HepG2 (cell line): ENCODE measurements around the gene PCSK6. TPM values are rescaled to one million over a fixed set of nuclear protein-coding genes. Genes with fewer than 3 reads are reported as not detected.

Source experiments
- ATAC-seq: fragments of 200-7000 bp; cut with Tn5 transposase; 3 replicates; pipeline ENCODE4 v1.9.1; 2020; ENCODE audit warnings: mild to moderate bottlenecking, moderate library complexity
- BruUV-seq: library from RNA; stranded (reverse); fragments of 400-500 nt; replicated peaks from 2 replicates; lab custom pipeline; 2021; lab: Mats Ljungman, UMichigan
- CTCF ChIA-PET: fragments of 300-600 bp; formaldehyde crosslinking; extraction: SDS; loops from one replicate; lab custom pipeline; 2021; ENCODE audit warnings: low total read pairs, inconsistent platforms, low intra/inter-chr PET ratio; lab: Yijun Ruan, JAX
- POLR2A ChIA-PET: fragments of 350-600 bp; sonication (Branson Sonifier 250); formaldehyde crosslinking; loops from one replicate; lab custom pipeline; 2020; ENCODE audit warnings: antibody characterized with exemption, inconsistent platforms; lab: Yijun Ruan, JAX
- DNase-seq: peaks from one replicate; pipeline ENCODE4 v3.0.0-alpha.2; 2015; ENCODE audit warnings: low spot score
- FAIRE-seq: peaks from 3 replicates; lab custom pipeline; 2011; peaks lifted over from hg19 to GRCh38; lab: Jason Lieb, UNC
- H2AFZ ChIP-seq: one replicate; pipeline ENCODE4 v1.6.1; 2011; ENCODE audit warnings: low read length, inconsistent platforms
- H3K27ac ChIP-seq: fragments of 300-600 bp; 3 replicates; pipeline ENCODE4 v1.8.0; 2011; ENCODE audit warnings: mixed run types, mild to moderate bottlenecking, mixed read lengths, low read length, inconsistent platforms; ENCODE audit not compliant: insufficient read depth; ENCODE audit errors: extremely low read length
- H3K27me3 ChIP-seq, 2 experiments: fragments of 200-600 bp in 1 of 2; 2 replicates in 1 of 2; 3 replicates in 1 of 2; pipeline versions ENCODE4 v1.6.0 to v1.8.0; 2011; ENCODE audit warnings: low read length in 2 of 2, mild to moderate bottlenecking in 2 of 2, moderate library complexity in 2 of 2, inconsistent platforms in 1 of 2; ENCODE audit not compliant: insufficient read depth in 2 of 2, control insufficient read depth in 1 of 2
- H3K36me3 ChIP-seq, 2 experiments: fragments of 200-600 bp in 1 of 2; replicated peaks in 1 of 2; 2 replicates in 1 of 2; 3 replicates in 1 of 2; pipeline versions ENCODE4 v1.5.1 to v1.8.0; 2011; ENCODE audit warnings: low read length in 2 of 2, inconsistent platforms in 1 of 2; ENCODE audit not compliant: insufficient read depth in 2 of 2, control insufficient read depth in 1 of 2
- H3K4me1 ChIP-seq: 2 replicates; pipeline ENCODE4 v1.5.1; 2012; ENCODE audit warnings: low read length, inconsistent platforms; ENCODE audit not compliant: insufficient read depth
- H3K4me2 ChIP-seq: 2 replicates; pipeline ENCODE4 v1.6.0; 2011; ENCODE audit warnings: low read depth, low read length, inconsistent platforms
- H3K4me3 ChIP-seq, 3 experiments: fragments of 200-600 bp in 1 of 3; sonication (generic), shearing (Covaris generic) in 1 of 3; replicated peaks in 1 of 3; 2 replicates each; pipeline ENCODE4 v1.5.1; 2011 to 2016; ENCODE audit warnings: low read length in 3 of 3, inconsistent platforms in 2 of 3, low read depth in 2 of 3, mild to moderate bottlenecking in 2 of 3, control low read depth in 1 of 3, mixed read lengths in 1 of 3; ENCODE audit not compliant: insufficient read depth in 1 of 3
- H3K79me2 ChIP-seq: one replicate; pipeline ENCODE4 v1.6.1; 2011; ENCODE audit warnings: low read length, inconsistent platforms; ENCODE audit not compliant: insufficient read depth
- H3K9ac ChIP-seq: 2 replicates; pipeline ENCODE4 v1.6.0; 2011; ENCODE audit warnings: mild to moderate bottlenecking, low read depth, low read length, inconsistent platforms; ENCODE audit not compliant: insufficient read depth
- H3K9me3 ChIP-seq: 2 replicates; pipeline ENCODE4 v1.5.1; 2012; ENCODE audit warnings: mild to moderate bottlenecking, low read length
- H4K20me1 ChIP-seq: 2 replicates; pipeline ENCODE4 v1.6.0; 2011; ENCODE audit warnings: inconsistent platforms, mild to moderate bottlenecking, low read length, moderate library complexity; ENCODE audit not compliant: insufficient read depth
- CHD2 ChIP-seq: IDR thresholded peaks from 2 replicates; pipeline ENCODE4 v1.6.1; 2011; ENCODE audit warnings: low read depth, low read length, improper control_type of control experiment
- DNMT1 ChIP-seq: sonication (generic); formaldehyde crosslinking; IDR thresholded peaks from 2 replicates; pipeline ENCODE4 v1.5.1; 2020; ENCODE audit warnings: mild to moderate bottlenecking, missing genetic modification reagents
- DPF2 ChIP-seq: sonication (generic); formaldehyde crosslinking; IDR thresholded peaks from 2 replicates; pipeline ENCODE4 v1.4.0; 2020; ENCODE audit warnings: mild to moderate bottlenecking, low read depth, missing genetic modification reagents, borderline replicate concordance
- IKZF1 ChIP-seq: fragments of 450-650 bp; IDR thresholded peaks from 2 replicates; pipeline ENCODE4 v1.7.1; 2016
- PAWR ChIP-seq: sonication (generic); formaldehyde crosslinking; IDR thresholded peaks from 2 replicates; pipeline ENCODE4 v1.4.0; 2020; ENCODE audit warnings: missing genetic modification reagents, mild to moderate bottlenecking, borderline replicate concordance
- POLR2A ChIP-seq, 2 experiments: IDR thresholded peaks; 2 replicates each; pipeline ENCODE4 v1.6.1; 2011; ENCODE audit warnings: low read depth in 2 of 2, low read length in 2 of 2, mild to moderate bottlenecking in 1 of 2, moderate library complexity in 1 of 2; ENCODE audit not compliant: insufficient read depth in 1 of 2
- POLR2AphosphoS5 ChIP-seq: IDR thresholded peaks from 2 replicates; pipeline ENCODE4 v1.6.1; 2012; ENCODE audit warnings: low read depth, low read length
- SIX1 ChIP-seq: sonication (generic); formaldehyde crosslinking; IDR thresholded peaks from 2 replicates; pipeline ENCODE4 v1.4.0; 2020; ENCODE audit warnings: missing genetic modification reagents, borderline replicate concordance
- ZFY ChIP-seq: sonication (generic); formaldehyde crosslinking; IDR thresholded peaks from 2 replicates; pipeline ENCODE4 v1.4.0; 2020; ENCODE audit warnings: missing genetic modification reagents
- ZNF12 ChIP-seq: sonication (generic); formaldehyde crosslinking; IDR thresholded peaks from 2 replicates; pipeline ENCODE4 v1.5.0; 2020; ENCODE audit warnings: missing genetic modification reagents
- WGBS: methylation state at CpG from one replicate; pipeline ENCODE4 v1.1.6; 2017; ENCODE audit warnings: low lambda C conversion rate; 5-methylcytosine and 5-hydroxymethylcytosine counted together
- in situ Hi-C: cut with HindIII; loops from 2 replicates; pipeline ENCODE4 v1.10.0; 2017; ENCODE audit warnings: low pct_unique_long_range_greater_than_20kb; ENCODE audit not compliant: extremely low pct_ligation_motif_present
- intact Hi-C: fragments of 100-400 bp; cut with micrococcal nuclease; formaldehyde crosslinking; loops from one replicate; pipeline ENCODE4 v1.10.0; 2022; ENCODE audit not compliant: unreplicated experiment
- polyA plus RNA-seq, 8 experiments: library from polyadenylated mRNA; depleted of rRNA in 3 of 8; stranded (reverse) in 7 of 8; unstranded in 1 of 8; fragments of >200 nt; fragmentation: Illumina TruSeq in 4 of 8; extraction: Trizol in 4 of 8; gene quantifications; 2 replicates each; pipeline versions ENCODE4 v1.2.1 to v1.2.3, GENCODE V29; 2011 to 2016; ENCODE audit warnings: low read depth in 4 of 8, missing spikeins in 1 of 8, mixed read lengths in 1 of 8; ENCODE audit not compliant: insufficient read depth in 1 of 8
- total RNA-seq, 5 experiments: library from RNA; depleted of rRNA; stranded (reverse); fragments of >200 nt; fragmentation: Illumina TruSeq; extraction: Trizol; gene quantifications; 2 replicates each; pipeline ENCODE4 v1.2.3, GENCODE V29; 2016; ENCODE audit warnings: low read depth in 1 of 5
- TF ChIP-seq, protein P1 (sequence below): sonication (generic); formaldehyde crosslinking; IDR thresholded peaks from 2 replicates; pipeline ENCODE4 v1.8.0; 2022; ENCODE audit warnings: mild to moderate bottlenecking, missing genetic modification reagents, moderate library complexity

Gene PCSK6
- total and polyA plus RNA-seq, 2 of the 13 experiments (the other 11 are each of a cell fraction or from before 2014, with no cell fraction given): 56.5 to 155 TPM

GRCh38 chr15:101491734-101492640 is 2.5 kb upstream of the PCSK6 start:
- Histone ChIP-seq H3K4me3 (no peak overlapping the region), H3K4me1 (peaks cover 57% of the 10 kb centered on the region), H3K9me3 (no peaks in the 10 kb centered on the region), H3K27ac (no peak overlapping the region), H3K79me2 (peaks cover 19% of the 10 kb centered on the region), H3K27me3 (no peaks in the 10 kb centered on the region), H3K4me2 (no peak overlapping the region), H2AFZ (no peak overlapping the region), H4K20me1 (peaks cover 4% of the 10 kb centered on the region; the same call in 1 of the 2 replicates), H3K9ac (no peak overlapping the region), H3K36me3 (peaks cover 0 to 4% of the 10 kb centered on the region in 2 experiments; a peak in 1 of 5 replicates)
- intact Hi-C loops (no loop called here), in situ Hi-C loops (loop anchor here (10.0 kb wide), 1 partner anchor 197 kb away; the partner anchor contains the start of gene SNRPA1)
- 96% methylated on average over 18 of the region's 18 CpGs for WGBS
- ATAC-seq (no peak), DNase-seq (no peak), FAIRE-seq (no peak)
- CTCF ChIA-PET: no interaction called here
- POLR2A ChIA-PET: interaction anchor here (1.4 to 5.4 kb wide), 2 partner anchors 36 to 54 kb away, joined by 3 to 43 read pairs; no protein-coding TSS in a partner anchor
- TSS peak; percentile 48 for BruUV-seq
- TF ChIP-seq IKZF1 (no peak), DNMT1 (CRISPR knock-in tag) (no peak), POLR2AphosphoS5 (0 out of 2 replicates have a peak, but pooled peaks have one; percentile 13), SIX1 (no peak), POLR2A (IDR thresholded peaks at IDR 0.05; ENCODE audit: insufficient read depth in 1 of 2, low read depth in 2 of 2, low read length in 2 of 2) (peak in 1 of 2 experiments; percentile 23; a peak in 1 of 4 replicates), CHD2 (no peak), PAWR (CRISPR knock-in tag) (no peak), ZNF12 (CRISPR knock-in tag) (no peak), ZFY (CRISPR knock-in tag) (peak; percentile 13; the same call in 1 of the 2 replicates), DPF2 (no peak)
- TF ChIP-seq, protein P1, sequence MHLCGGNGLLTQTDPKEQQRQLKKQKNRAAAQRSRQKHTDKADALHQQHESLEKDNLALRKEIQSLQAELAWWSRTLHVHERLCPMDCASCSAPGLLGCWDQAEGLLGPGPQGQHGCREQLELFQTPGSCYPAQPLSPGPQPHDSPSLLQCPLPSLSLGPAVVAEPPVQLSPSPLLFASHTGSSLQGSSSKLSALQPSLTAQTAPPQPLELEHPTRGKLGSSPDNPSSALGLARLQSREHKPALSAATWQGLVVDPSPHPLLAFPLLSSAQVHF (CRISPR knock-in tag): no peak
- TF ChIP-seq, all 625 proteins: peak for 3
